ENCODE measurements around the gene PMS1.

DNA sequence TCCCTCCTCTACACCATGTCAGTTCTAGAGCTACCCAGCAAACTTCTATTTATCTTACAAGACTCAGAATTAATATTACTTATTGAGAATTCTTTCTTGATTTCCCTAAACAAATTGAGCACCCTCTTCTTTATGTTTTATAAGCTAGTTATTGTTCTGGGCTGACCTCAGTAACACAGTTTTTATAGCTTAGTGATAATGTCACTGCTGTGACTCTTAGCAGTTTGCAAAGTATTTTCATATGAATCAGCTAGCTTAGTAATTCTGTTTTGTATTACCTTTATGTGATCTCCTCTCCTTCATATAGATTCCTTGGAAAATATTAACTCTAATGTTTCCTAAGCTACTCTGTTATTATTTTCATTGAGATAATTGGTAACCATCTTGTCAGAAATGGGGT lies 114.9 kb downstream of the PMS1 start:
- TF ChIP-seq, protein P1, sequence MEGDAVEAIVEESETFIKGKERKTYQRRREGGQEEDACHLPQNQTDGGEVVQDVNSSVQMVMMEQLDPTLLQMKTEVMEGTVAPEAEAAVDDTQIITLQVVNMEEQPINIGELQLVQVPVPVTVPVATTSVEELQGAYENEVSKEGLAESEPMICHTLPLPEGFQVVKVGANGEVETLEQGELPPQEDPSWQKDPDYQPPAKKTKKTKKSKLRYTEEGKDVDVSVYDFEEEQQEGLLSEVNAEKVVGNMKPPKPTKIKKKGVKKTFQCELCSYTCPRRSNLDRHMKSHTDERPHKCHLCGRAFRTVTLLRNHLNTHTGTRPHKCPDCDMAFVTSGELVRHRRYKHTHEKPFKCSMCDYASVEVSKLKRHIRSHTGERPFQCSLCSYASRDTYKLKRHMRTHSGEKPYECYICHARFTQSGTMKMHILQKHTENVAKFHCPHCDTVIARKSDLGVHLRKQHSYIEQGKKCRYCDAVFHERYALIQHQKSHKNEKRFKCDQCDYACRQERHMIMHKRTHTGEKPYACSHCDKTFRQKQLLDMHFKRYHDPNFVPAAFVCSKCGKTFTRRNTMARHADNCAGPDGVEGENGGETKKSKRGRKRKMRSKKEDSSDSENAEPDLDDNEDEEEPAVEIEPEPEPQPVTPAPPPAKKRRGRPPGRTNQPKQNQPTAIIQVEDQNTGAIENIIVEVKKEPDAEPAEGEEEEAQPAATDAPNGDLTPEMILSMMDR (IDR thresholded peaks at IDR 0.05) = no peak
- TF ChIP-seq POLR2A (IDR thresholded peaks at IDR 0.05) = no peak

Measured in testis (tissue), 2 donors.